Activated B cell treated with CpG ODN at 0.5 μM for 24 hours (primary cell): Measurements from ENCODE around the gene PIGP. TPM values are rescaled to one million over a fixed set of nuclear protein-coding genes. Genes with fewer than 3 reads are reported as not detected.

Experiments
- ATAC-seq: fragments of 200-7000 bp; cut with Tn5 transposase; one replicate; pipeline ENCODE4 v1.10.0; 2021; ENCODE audit warnings: low read depth, mild to moderate bottlenecking, moderate library complexity
- CTCF ChIA-PET: fragments of 350-600 bp; sonication (Branson Sonifier 250); formaldehyde crosslinking; loops from one replicate; lab custom pipeline; 2021; ENCODE audit warnings: antibody characterized with exemption; lab: Charles Lee
- POLR2A ChIA-PET: fragments of 350-600 bp; sonication (Branson Sonifier 250); formaldehyde crosslinking; loops from one replicate; lab custom pipeline; 2021; ENCODE audit warnings: antibody characterized with exemption; lab: Charles Lee
- DNase-seq: peaks from one replicate; pipeline ENCODE4 v3.0.0; 2022
- H3K27ac Mint-ChIP-seq: one replicate; pipeline ENCODE4 v1.8.0; 2020; ENCODE audit warnings: mixed read lengths
- H3K27me3 Mint-ChIP-seq: one replicate; pipeline ENCODE4 v1.8.0; 2021; ENCODE audit warnings: mixed read lengths
- H3K36me3 Mint-ChIP-seq: one replicate; pipeline ENCODE4 v1.8.0; 2021; ENCODE audit warnings: low read depth, mixed read lengths
- H3K4me1 Mint-ChIP-seq: one replicate; pipeline ENCODE4 v1.8.0; 2021; ENCODE audit warnings: mixed read lengths
- H3K4me3 Mint-ChIP-seq: one replicate; pipeline ENCODE4 v1.8.0; 2020; ENCODE audit warnings: mild to moderate bottlenecking, mixed read lengths
- H3K9me3 Mint-ChIP-seq: one replicate; pipeline ENCODE4 v1.8.0; 2020; ENCODE audit warnings: mixed read lengths
- intact Hi-C: fragments of 100-400 bp; cut with micrococcal nuclease; formaldehyde crosslinking; loops from one replicate; pipeline ENCODE4 v1.15.1; 2024
- total RNA-seq: library from RNA; stranded (reverse); gene quantifications from 2 replicates; pipeline ENCODE4 v1.2.3, GENCODE V29; 2022
- TF ChIP-seq, protein P1 (sequence below): fragments of 200-600 bp; IDR thresholded peaks from one replicate; pipeline ENCODE4 v1.8.0; 2022; ENCODE audit warnings: antibody characterized with exemption, mild to moderate bottlenecking

Gene PIGP
- total RNA-seq, 1 donor from 2014 or later, result 17.7 TPM

DNA sequence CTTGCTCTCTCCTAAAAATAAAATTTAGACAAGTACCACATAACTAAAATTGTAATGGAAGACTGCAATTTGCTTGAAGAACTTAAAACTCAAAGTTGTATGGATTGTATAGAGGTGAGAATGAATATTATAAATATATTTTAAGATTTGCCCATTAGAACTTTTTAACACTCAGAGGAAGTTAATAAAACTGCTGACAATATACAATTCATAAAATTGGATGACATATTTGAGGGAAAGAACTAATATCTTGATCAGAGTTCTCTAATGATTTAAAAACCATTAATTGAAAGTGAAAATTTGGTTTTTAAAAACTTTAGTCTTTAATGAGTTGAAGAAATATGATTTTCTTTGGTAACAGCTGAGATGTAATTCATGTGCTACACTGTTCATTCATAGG, 21.1 kb upstream of the PIGP start:
- Mint-ChIP-seq H3K27me3 (no peaks in the 10 kb centered on the region), H3K9me3 (no peaks in the 10 kb centered on the region), H3K4me3 (no peak overlapping the region), H3K27ac (no peak overlapping the region), H3K4me1 (no peaks in the 10 kb centered on the region), H3K36me3 (peaks cover 69% of the 10 kb centered on the region)
- ChIA-PET POLR2A (no interaction called here), CTCF (no interaction called here)
- ATAC-seq, result no peak
- no peak for DNase-seq
- intact Hi-C loops, result no loop called here
- TF ChIP-seq, protein P1, sequence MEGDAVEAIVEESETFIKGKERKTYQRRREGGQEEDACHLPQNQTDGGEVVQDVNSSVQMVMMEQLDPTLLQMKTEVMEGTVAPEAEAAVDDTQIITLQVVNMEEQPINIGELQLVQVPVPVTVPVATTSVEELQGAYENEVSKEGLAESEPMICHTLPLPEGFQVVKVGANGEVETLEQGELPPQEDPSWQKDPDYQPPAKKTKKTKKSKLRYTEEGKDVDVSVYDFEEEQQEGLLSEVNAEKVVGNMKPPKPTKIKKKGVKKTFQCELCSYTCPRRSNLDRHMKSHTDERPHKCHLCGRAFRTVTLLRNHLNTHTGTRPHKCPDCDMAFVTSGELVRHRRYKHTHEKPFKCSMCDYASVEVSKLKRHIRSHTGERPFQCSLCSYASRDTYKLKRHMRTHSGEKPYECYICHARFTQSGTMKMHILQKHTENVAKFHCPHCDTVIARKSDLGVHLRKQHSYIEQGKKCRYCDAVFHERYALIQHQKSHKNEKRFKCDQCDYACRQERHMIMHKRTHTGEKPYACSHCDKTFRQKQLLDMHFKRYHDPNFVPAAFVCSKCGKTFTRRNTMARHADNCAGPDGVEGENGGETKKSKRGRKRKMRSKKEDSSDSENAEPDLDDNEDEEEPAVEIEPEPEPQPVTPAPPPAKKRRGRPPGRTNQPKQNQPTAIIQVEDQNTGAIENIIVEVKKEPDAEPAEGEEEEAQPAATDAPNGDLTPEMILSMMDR, result no peak

DNA sequence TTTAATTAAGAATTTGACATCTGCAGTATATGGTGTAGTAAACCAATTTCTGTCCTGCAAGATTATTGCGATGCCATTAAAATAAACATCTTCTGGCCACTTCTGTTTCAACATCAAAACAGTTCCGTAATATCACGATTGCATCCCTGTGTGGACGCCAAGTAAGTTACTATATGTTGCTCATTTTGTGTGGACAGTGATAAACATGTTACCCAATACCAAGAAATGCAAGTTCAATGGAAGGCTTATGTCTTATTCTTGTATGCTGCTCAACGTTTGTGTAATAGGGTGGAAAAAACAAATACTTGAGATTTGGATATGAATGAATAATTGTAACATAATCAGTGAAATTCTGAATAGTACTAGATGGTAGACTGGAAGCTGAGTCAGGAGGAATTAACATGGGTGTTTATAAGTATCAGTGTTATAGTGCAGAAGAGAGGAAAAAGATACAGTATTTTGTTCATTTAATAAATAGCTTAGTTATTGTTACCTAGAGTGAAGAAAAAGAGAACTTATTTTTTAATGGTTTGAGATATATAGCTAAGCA, 15.4 kb upstream of the PIGP start:
- H3K27me3 Mint-ChIP-seq, result no peaks in the 10 kb centered on the region
- DNase-seq, result no peak
- peaks cover 32% of the 10 kb centered on the region for H3K36me3 Mint-ChIP-seq
- CTCF ChIA-PET, result no interaction called here
- H3K9me3 Mint-ChIP-seq, result no peaks in the 10 kb centered on the region
- peaks cover 10% of the 10 kb centered on the region for H3K4me1 Mint-ChIP-seq
- intact Hi-C loops, result no loop called here
- POLR2A ChIA-PET, result no interaction called here
- TF ChIP-seq, protein P1, result no peak
- H3K4me3 Mint-ChIP-seq, result no peak overlapping the region
- ATAC-seq, result no peak
- H3K27ac Mint-ChIP-seq, result no peak overlapping the region

DNA sequence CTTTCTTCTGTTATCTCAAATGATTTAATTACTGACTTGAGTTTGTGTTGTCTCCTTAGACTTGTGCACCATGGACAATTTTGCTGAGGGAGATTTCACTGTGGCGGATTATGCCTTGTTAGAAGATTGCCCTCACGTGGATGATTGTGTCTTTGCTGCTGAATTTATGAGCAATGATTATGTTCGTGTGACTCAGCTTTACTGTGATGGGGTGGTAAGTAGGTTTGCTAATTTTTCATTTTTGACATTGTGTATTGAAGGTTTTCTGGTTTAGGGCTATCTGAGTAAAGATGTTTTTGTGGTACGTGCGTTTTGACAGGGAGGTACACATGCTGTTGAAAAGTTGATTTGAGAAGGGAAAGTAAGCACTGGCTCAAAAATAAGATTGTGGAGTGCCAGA, 14.3 kb upstream of the PIGP start:
- Mint-ChIP-seq H3K4me3 (no peak overlapping the region), H3K36me3 (peaks cover 29% of the 10 kb centered on the region), H3K27ac (no peak overlapping the region), H3K27me3 (no peaks in the 10 kb centered on the region), H3K9me3 (no peaks in the 10 kb centered on the region), H3K4me1 (peaks cover 17% of the 10 kb centered on the region)
- no peak for ATAC-seq
- ChIA-PET CTCF (interaction anchor here (1.4 kb wide), 1 partner anchor 77 kb away, joined by 3 read pairs; no protein-coding TSS in a partner anchor), POLR2A (no interaction called here)
- intact Hi-C loops, result loop anchor here (1.0 kb wide), 1 partner anchor 110 kb away; no protein-coding TSS in a partner anchor
- TF ChIP-seq, protein P1, result no peak
- no peak for DNase-seq

DNA sequence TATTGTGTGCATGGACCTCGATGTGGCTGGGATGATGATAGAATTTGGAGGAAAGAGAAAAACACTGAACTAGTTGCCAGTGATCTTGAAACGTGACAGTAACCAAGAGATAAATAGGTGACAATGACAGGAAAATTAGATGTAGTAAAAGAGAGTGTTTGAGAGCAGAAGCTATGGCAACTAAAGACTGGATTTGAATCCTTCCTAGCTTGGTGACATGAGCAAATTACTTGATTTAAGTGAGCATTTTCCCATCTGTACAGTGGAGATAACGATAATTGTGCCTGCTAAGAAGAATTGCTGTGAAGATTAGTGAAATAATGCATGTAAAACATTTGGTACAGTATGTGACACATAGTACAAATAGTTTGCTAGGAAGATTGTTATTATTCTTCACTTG, 12.9 kb upstream of the PIGP start:
- ATAC-seq, result no peak
- no peaks in the 10 kb centered on the region for H3K9me3 Mint-ChIP-seq
- intact Hi-C loops, result no loop called here

DNA sequence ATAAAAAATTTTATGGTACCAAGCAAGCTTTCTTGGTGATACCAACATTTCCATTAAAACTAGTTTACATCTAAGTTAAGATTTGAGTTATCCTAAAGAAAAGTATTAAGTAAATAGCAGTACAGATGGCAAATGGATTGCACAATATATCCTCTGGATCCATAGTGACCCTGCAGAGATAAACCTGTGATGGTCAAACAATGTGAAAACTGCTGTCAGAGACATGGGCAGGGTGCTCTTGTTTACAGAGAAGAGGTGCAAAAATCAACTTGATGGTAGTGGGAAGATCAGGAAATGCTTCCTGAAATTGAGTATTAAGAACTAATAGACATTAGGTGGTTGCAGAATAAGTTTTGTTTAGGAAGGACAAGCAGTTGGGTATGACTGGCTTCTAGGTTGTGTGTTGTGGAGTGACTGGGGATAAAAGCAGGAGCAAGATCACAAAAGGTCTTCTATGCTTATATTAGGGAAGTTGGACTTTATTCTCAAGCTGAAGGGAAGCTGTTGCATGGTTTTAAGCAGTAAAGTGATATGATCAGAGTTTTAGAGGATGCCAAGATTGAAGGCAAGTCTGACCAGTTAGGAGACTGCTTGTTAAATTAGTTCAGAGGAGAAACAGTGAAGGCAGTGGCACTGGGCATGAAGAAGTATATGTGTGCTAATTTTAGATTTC, 10.1 kb upstream of the PIGP start:
- DNase-seq (no peak), ATAC-seq (no peak)
- CTCF ChIA-PET, result no interaction called here
- Mint-ChIP-seq H3K36me3 (peaks cover 10% of the 10 kb centered on the region), H3K9me3 (peaks cover 4% of the 10 kb centered on the region), H3K27ac (no peak overlapping the region), H3K4me3 (no peak overlapping the region), H3K27me3 (no peaks in the 10 kb centered on the region), H3K4me1 (peaks cover 30% of the 10 kb centered on the region)
- TF ChIP-seq, protein P1, result no peak
- POLR2A ChIA-PET, result no interaction called here
- intact Hi-C loops, result no loop called here

More for the DNA sequence above, 12.9 kb upstream of the PIGP start:
- Mint-ChIP-seq H3K27me3 (no peaks in the 10 kb centered on the region), H3K36me3 (peaks cover 22% of the 10 kb centered on the region), H3K4me1 (peaks cover 19% of the 10 kb centered on the region), H3K4me3 (no peak overlapping the region), H3K27ac (no peak overlapping the region)
- ChIA-PET CTCF (interaction anchor here (1.0 kb wide), 1 partner anchor 109 kb away, joined by 3 read pairs; no protein-coding TSS in a partner anchor), POLR2A (no interaction called here)
- TF ChIP-seq, protein P1, result no peak
- DNase-seq, result no peak
